ENCODE results near the gene ZNHIT2.

GRCh38 chr11:65095974-65096806 is 21.3 kb downstream of the ZNHIT2 start, which contains the start of gene VPS51:
- TF ChIP-seq CTCF (IDR thresholded peaks at IDR 0.05; ENCODE audit: low read depth, low read length, poor library complexity, severe bottlenecking) (no peak), EZH2phosphoT487 (IDR thresholded peaks at IDR 0.05; ENCODE audit: borderline replicate concordance, low read length) (no peak)
